GM21367 (cell line): ENCODE measurements around the gene PLSCR4.

Experiments used
- ATAC-seq: cut with Tn5 transposase; IDR thresholded peaks from one replicate; pipeline ENCODE4 v1.9.1; 2021; ENCODE audit not compliant: unreplicated experiment

Gene PLSCR4

GRCh38 chr3:146196789-146197188 lies 54.1 kb downstream of the PLSCR4 start:
- ATAC-seq: no peak

- ATAC-seq: no peak
Measured at GRCh38 chr3:146195605-146196004, 55.3 kb downstream of the PLSCR4 start.

DNA sequence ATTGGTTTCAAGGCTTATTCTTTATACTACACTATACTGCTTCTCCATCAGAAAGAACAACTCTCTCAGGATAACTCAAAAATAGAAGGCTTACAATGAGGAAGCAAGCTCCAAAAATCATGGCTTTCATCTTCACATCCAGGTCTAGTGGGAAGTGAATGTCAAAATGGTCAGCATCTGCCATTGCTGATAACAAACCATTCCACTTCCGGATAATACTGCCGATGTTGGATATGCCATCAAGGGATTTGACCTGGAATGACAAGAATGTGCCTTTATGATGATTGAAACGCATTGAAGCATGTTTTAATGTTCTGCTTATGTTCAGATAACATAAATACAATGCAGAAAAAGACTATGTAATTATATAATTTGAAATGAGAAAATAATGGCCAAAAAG lies 55.9 kb downstream of the PLSCR4 start:
- no peak for ATAC-seq

DNA sequence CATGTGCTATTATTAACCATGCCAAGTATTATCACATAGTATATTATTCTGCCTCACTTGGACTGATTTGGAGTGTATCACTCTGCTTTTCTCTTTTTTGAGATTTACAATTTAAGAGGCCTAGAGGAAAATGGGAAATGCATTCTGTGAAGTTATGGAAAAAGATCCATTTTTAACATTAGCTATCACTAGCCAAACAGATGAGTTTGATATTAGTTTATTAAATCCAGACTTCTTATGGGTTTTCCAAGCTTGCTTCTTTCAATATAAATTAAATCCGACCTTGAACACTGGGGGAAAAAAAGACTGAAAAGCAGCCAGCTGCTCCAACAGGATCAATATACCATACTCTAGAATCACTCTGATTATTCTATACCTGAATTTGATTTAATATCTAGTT lies 59.9 kb downstream of the PLSCR4 start:
- ATAC-seq: no peak

DNA sequence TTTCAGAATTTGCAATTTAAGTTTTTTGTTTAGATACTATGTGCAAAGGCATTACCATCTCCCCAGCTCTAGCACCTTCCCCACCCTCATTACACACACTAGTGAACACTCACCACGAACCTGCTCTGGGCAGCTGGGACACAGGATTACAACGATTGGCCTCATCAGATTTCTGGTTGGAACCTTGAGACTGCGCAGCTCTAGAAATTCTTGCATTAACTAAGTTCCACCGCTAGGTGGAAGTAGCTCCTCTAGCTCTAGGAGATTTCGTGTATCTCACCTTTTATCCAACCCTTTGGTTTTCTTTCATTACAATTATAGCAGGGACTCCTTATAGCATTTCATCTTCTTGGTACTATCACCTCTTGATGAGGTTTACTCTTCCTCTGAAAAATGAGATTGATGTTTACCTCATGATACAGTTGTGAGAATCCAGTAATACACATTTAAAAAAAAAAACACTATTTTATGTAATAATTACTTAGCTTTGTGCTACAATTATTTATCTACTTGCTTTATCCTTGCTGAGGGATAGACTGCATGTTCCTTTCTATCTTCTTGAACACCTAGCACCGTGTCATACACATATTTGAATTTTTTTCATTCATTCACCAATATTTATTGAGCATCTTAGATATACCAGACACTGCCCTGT lies 61.3 kb downstream of the PLSCR4 start:
- ATAC-seq: peak; percentile 96

DNA sequence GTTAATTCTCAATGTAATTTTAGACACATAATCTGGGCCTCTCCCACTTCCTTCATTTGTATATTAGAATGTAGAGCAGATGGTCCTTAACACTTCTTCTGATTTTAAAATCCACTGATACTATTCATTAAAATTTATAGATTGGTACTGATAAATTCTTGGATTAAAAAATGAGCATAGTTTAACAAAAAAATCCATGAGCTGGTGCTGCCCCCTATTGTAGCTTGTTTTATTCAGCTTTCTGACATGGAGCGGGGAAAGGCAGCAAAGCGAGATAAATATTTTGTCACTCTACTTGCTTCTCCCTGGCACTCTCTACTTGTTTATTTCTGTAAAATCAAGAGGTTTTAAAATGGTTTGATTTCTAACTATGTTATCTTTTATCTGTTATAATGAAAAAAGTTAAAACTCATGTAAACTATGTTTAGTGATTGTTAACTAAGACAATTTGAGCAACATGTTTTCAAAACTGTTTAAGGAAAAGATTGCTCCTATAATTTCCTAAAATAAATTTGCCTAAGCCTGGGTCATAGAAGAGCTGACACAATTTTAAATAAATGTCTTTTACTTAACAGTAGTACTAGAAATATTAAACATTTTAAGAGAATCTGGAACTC lies 63.5 kb downstream of the PLSCR4 start:
- no peak for ATAC-seq

GRCh38 chr3:146184241-146185015 lies 66.5 kb downstream of the PLSCR4 start:
- ATAC-seq: no peak

GRCh38 chr3:146181216-146181615 lies 69.7 kb downstream of the PLSCR4 start:
- no peak for ATAC-seq

GRCh38 chr3:146180376-146180775 lies 70.5 kb downstream of the PLSCR4 start:
- ATAC-seq: no peak

- ATAC-seq: no peak
Measured at GRCh38 chr3:146178006-146178689, 72.8 kb downstream of the PLSCR4 start.

DNA sequence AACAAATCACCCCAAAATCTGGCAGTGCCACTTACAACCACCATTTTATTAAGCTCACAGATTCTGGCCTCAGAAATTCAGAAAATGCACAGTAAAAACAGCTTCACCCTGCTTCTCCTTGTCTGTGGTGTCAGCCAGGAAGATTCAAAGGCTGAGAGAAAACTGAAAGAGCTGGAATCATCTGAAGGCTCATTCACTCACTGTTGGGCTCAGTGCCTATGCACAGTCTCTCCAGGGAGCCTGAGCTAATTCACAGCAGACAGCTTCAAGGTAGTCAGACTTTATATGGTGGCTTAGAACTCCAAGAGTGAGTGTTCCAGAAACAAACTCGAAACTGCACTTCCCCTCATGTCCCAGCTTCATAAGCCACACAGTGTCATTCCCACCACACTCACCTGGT lies 73.4 kb downstream of the PLSCR4 start:
- ATAC-seq: no peak

DNA sequence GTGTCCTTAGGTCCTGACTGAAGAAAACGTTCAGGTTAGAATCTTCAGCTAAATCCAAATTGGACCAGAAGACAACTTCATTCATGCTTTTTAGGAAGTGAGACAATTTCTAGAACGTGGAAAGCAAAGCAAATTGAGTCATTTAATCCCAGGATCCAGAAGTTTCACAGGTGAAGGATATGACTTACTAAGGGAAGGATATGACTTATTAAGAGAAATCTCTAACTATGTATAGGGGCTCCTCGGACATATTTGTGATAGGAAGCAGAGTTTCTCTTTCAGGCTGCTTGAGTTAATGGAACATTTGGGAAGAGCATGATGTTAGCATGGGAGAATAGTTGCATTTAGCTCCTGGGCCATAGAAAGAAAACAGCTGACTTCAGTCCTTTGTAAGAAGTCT lies 73.8 kb downstream of the PLSCR4 start:
- ATAC-seq: no peak

DNA sequence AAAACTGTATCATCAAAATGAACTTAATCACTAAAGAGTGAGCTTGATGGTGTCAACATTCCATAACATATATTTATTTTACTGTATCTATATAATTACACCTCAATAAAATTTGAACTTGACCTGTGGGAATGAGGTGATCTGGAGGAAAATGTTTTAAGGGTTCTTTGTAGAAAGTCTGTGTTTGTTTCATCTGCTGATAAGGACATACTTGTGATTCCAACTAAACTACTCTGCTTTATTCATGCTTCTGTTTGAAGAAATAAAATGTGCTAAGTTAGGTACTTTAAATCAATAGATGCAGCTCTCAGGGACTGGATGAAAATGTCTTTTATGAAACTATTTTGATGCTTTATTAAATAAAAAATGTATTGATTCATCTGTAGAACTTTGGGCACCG lies 78.3 kb downstream of the PLSCR4 start:
- ATAC-seq: no peak

DNA sequence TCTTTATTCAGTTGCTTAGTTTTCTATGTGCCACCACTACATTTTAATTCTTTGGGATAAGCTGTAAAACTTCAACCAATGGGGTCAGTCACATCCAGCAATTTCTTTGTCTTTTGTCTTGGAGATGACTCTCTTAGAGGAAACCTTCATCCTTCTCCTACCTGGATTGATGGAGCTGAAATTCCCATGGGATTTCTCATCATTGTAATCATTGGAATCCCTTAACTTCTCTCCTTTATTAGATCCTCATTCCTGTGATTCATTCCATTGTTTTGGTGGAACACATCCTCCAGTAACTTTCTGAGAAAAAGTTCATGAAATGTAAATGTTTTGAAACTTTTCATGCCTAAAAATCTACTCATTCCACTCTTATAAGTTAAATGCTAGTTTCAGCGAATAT lies 80.3 kb downstream of the PLSCR4 start:
- no peak for ATAC-seq

- ATAC-seq: no peak
Measured at GRCh38 chr3:146169891-146170290, 81.0 kb downstream of the PLSCR4 start.

DNA sequence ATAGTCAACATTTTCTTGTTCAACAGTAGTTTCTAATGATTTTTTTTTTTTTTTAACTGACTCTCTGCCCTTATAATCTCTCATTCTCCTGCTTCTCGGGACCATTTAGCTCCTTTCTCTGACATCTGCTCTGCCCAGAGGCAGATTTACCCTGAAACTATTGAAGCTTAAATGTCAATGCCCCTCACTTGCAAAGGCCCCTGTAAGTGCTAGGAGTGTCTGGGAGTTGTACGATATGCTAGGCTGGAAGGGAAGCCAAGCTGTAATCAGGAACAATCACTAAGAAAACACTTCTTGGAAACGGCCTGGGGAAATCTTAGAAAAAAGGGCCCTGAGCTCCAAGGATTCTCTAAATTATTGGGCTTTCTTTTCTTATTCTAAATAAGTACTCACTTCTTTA lies 84.1 kb downstream of the PLSCR4 start:
- ATAC-seq: no peak

GRCh38 chr3:146166415-146166821 lies 84.5 kb downstream of the PLSCR4 start:
- ATAC-seq: no peak

- ATAC-seq: no peak
Measured at GRCh38 chr3:146165877-146166276, 85.0 kb downstream of the PLSCR4 start.

GRCh38 chr3:146164971-146165769 lies 85.7 kb downstream of the PLSCR4 start:
- no peak for ATAC-seq

DNA sequence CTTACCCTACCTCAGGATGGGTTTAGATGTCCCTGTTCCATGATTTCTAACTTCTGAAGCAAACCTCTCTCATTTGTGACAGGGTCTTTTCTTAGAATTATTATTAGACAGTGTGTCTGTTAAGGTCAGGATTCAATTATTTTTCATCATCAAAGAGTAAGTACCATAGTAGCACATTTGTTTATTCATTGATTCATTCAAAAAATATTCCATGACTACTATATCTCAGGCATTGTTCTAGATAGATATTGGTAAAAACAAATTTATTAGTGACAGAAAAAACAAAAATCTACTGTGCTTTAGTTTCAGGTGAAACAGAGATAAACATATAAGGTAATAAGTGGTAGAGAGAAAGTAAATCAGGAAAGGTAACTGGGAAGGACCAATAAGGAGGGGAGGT lies 86.4 kb downstream of the PLSCR4 start:
- ATAC-seq: no peak

DNA sequence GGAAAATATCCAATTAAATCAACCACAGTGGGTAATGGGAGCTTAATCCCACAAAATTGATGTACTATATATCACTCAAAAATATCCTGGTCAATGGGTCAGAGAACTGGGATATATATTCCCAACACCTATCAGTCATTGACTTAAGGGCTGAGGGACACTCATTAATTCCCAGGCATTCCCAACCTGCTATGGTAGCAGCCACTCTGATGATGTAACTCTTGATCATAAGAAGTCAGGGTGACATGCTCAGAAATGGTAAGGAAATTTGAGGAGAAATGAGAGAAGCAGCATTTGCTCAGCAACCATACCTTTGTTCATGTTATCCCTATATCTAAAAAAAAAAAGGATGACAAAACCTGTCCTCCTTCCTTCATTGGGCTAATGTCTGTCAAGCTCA lies 86.8 kb downstream of the PLSCR4 start:
- ATAC-seq: no peak
